Large intestine (tissue), 3 donors: Measurements from ENCODE around the gene PTGES. TPM values are rescaled to one million over a fixed set of nuclear protein-coding genes. Genes with fewer than 3 reads are reported as not detected.
"Not testable (repeated sequence)": the region's sequence is repeated elsewhere in the genome, so short reads cannot be mapped to it uniquely, and the experiment has no call there.

Experiments used
- DNase-seq, 2 donors: peaks; one replicate each; pipeline versions ENCODE4 v3.0.0 to v3.0.0-alpha.2; 2013
- H3K27ac ChIP-seq: one replicate; pipeline ENCODE4 v1.5.1; 2013; ENCODE audit warnings: low read length
- H3K27me3 ChIP-seq: 2 replicates; pipeline ENCODE4 v1.6.1; 2013; ENCODE audit warnings: low read length; ENCODE audit not compliant: control insufficient read depth, insufficient read depth
- H3K36me3 ChIP-seq: 2 replicates; pipeline ENCODE4 v1.6.1; 2013; ENCODE audit warnings: low read length; ENCODE audit not compliant: control insufficient read depth, insufficient read depth
- H3K4me1 ChIP-seq: one replicate; pipeline ENCODE4 v1.6.1; 2013; ENCODE audit warnings: low read length; ENCODE audit not compliant: control insufficient read depth, insufficient read depth
- H3K4me3 ChIP-seq: one replicate; pipeline ENCODE4 v1.5.1; 2013; ENCODE audit warnings: low read length
- H3K9me3 ChIP-seq: one replicate; pipeline ENCODE4 v1.6.1; 2013; ENCODE audit warnings: mild to moderate bottlenecking, low read depth, low read length, moderate library complexity; ENCODE audit not compliant: control insufficient read depth
- WGBS: methylation state at CpG from one replicate; pipeline ENCODE4 v1.1.5; 2013; ENCODE audit warnings: low lambda C conversion rate; ENCODE audit not compliant: insufficient coverage; 5-methylcytosine and 5-hydroxymethylcytosine counted together
- polyA plus RNA-seq: library from polyadenylated mRNA; unstranded; fragments of 120-200 nt; gene quantifications from one replicate; pipeline ENCODE4 v1.2.1, GENCODE V29; 2013

PTGES gene
- polyA plus RNA-seq, 1 donor: 4.9 TPM

DNA sequence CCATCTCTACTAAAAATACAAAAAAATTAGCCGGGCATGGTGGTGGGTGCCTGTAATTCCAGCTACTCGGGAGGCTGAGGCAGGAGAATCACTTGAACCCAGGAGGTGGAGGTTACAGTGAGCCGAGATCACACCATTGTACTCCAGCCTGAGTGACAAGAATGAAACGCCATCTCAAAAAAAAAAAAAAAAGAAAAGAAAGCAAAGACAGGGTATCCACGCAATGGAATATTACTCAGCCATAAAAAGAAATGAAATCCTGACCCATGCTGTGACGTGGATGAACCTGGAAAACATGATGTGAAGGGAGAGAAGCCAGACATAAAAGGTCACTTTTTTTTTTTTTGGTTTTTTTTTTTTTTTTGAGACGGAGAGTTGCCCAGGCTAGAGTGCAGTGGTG, 7.9 kb upstream of the PTGES start:
- Histone ChIP-seq H3K27ac (peak overlapping the region; percentile 86), H3K4me1 (peaks cover 20% of the 10 kb centered on the region)
- H3K4me3 ChIP-seq, H3K36me3 ChIP-seq, H3K9me3 ChIP-seq, DNase-seq, H3K27me3 ChIP-seq: not testable (repeated sequence)
- 100% methylated on average over 2 of the region's 7 CpGs for WGBS

DNA sequence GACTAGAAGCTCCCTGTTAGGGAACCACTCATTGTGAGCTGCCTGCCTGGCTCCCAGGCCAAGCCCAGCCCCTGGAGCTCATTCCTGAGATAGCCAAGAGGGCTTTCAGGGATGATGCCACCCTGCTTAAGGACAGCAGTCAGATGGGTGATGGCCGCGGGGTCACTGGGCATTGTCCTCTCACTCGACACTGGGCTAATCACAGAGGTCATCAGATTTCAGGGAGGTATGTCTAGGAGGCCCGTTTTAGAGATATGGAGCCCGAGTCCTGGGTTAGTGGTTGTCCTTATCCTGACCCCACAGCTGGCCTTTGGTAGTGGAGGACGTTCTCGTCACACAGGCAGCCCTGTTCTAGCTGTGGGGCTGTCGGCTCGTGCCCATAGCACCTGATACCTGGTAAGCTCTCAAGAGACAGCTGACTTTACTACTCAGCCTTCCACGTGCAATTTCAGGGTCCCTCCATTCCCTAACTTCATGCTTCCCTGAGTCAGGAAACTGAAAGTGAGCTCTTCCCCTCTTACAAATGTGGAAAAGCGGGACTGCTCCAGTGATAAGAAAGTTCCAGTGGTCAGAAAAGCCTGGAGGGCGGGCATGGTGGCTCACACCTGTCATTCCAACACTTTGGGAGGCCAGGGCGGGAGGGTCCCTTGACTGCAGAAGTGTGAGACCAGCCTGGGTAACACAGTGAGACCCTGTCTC, 7.1 kb upstream of the PTGES start:
- Histone ChIP-seq H3K9me3 (no peaks in the 10 kb centered on the region), H3K4me3 (no peak overlapping the region), H3K27me3 (no peaks in the 10 kb centered on the region), H3K4me1 (peaks cover 18% of the 10 kb centered on the region), H3K36me3 (no peaks in the 10 kb centered on the region), H3K27ac (no peak overlapping the region)
- WGBS: no CpG with 5 or more reads among the region's 13 CpGs
- no peak for DNase-seq

DNA sequence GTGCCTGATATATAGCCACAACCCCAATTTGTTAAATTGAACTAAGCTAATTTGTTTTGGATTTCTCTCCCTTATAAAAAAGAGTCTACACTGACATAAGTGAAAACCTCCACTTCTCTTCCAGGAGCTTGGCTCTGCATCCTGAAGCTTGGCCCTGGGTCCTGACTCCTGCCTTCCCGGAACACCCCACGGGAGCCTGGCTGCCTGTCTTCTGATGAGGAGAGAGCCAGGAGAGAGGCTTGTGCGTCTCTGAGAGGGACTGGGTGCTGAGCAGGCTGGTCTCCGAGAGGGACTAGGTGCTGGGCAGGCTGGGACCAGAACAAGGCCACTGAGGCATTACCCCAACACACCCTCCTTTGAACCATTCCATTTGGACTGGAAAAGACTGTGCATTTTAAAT, 6.5 kb upstream of the PTGES start:
- H3K4me3 ChIP-seq: no peak overlapping the region
- no peaks in the 10 kb centered on the region for H3K27me3 ChIP-seq
- no peaks in the 10 kb centered on the region for H3K9me3 ChIP-seq
- no peak for DNase-seq
- peaks cover 18% of the 10 kb centered on the region for H3K4me1 ChIP-seq
- no peak overlapping the region for H3K27ac ChIP-seq
- WGBS: no CpG with 5 or more reads among the region's 4 CpGs
- no peaks in the 10 kb centered on the region for H3K36me3 ChIP-seq

DNA sequence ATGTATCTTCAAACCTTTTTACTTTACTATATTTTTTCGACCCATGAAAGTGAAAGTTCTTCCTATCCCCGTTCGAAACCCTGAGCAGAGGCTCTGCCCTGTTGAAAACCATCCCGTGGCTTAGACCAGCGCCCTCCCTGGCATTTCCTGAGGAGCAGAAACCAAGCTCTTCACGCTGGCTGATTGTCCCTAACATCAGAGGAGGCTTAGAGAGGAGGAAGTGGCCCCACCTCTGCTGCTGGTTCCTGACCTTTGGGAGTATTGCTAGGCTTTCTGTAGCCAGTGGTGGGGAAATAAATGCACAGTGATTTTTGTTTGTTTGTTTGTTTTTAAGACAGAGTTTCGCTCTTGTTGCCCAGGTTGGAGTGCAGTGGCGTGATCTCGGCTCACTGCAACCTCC, 4.2 kb upstream of the PTGES start:
- no peak overlapping the region for H3K27ac ChIP-seq
- no peaks in the 10 kb centered on the region for H3K9me3 ChIP-seq
- H3K27me3 ChIP-seq: peaks cover 4% of the 10 kb centered on the region
- no peak for DNase-seq
- no CpG with 5 or more reads among the region's 9 CpGs for WGBS
- no peaks in the 10 kb centered on the region for H3K36me3 ChIP-seq
- no peak overlapping the region for H3K4me3 ChIP-seq
- peaks cover 23% of the 10 kb centered on the region for H3K4me1 ChIP-seq

DNA sequence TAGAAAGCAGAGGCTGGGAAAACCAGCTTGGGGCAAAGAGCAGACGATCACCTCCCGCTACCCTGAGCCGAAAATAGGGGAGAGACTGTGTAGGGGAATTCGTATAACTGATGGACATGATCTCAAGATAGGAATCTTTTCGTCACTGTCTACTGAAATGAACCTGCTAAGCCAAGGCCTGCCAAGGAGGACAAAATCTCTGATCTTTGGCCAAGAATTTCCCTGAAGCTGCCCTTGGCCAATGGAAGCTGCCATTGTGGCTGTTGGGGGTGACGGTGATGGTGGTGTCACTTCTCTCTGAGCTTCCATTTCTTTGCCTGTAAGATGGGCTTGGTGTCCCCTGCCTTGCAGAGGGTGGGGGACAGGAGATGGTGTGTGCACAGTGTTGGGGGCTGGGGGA, 3.3 kb upstream of the PTGES start:
- Histone ChIP-seq H3K4me3 (no peak overlapping the region), H3K36me3 (no peaks in the 10 kb centered on the region), H3K9me3 (no peaks in the 10 kb centered on the region), H3K4me1 (peaks cover 14% of the 10 kb centered on the region), H3K27ac (no peak overlapping the region), H3K27me3 (peaks cover 10% of the 10 kb centered on the region)
- no peak for DNase-seq
- WGBS: no CpG with 5 or more reads among the region's 6 CpGs

DNA sequence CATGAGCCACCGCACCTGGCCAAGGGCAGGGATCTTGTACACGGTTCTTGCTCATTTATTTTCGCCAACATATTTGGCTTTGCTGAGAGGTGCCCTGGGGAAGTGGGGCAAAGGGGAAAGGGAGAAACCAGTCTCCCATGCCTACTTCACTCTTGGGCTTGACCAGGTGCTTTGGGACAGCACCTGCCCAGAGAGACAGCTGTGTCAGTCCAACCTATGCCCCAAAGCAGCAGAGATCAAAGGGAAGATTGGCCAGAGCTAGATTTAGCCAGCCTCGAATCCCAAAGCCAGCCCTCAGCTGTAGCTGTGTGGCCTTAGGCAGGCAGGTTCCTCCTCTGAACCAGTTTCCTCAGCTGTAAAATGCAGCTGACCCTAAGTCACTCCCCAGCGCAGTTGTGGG, 2.3 kb upstream of the PTGES start:
- DNase-seq: no peak
- no CpG with 5 or more reads among the region's 5 CpGs for WGBS
- H3K27me3 ChIP-seq: peaks cover 10% of the 10 kb centered on the region
- H3K36me3 ChIP-seq: no peaks in the 10 kb centered on the region
- peaks cover 12% of the 10 kb centered on the region for H3K4me1 ChIP-seq
- no peak overlapping the region for H3K27ac ChIP-seq
- H3K9me3 ChIP-seq: no peaks in the 10 kb centered on the region
- H3K4me3 ChIP-seq: no peak overlapping the region

DNA sequence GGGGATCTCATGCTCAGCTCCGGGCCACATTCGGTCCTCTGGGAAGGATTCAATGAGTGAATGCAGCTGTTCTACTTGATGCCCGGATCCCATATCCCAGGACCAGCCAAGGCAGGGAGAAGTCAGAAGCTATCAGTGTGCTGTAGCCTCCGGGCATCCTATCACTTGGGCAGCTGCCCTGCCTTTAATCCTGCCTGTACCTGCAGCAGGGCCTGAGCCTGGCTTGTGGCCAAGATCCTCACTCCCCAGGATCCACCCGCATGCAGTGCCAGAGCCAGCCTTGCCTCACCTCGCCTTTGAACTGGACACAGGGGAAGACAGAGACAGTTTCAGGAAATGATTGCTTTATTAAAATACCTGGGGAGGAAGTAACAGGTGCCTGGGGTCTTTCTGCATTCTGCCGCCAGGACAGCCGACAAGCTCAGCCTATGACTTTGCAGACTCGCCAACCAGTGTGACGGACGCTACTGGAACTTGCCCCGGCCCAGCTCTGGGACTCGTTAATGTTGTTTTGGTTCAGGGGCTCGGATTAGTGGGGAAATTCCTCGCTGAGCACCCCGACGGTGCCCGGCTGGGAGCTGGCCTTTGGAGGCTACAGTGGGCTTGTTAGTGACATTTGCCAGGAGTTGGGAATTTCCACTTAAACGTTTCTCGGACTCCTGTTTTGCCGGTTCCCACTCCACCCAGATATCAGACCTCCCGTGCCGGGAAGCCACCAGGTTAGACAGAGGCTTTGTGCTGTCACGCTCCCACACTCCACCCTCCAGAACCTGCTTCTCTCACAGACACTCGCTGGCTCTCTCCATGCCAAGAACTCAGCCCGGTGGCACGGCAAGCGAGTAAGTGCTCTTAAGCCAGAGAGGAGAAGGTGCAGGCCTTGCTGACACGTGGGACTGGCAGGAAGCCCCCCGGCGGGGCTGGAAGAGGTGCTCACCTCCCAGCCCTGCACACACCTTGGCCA, 721 bp downstream of the PTGES start:
- peak overlapping the region; percentile 30 for H3K4me3 ChIP-seq

DNA sequence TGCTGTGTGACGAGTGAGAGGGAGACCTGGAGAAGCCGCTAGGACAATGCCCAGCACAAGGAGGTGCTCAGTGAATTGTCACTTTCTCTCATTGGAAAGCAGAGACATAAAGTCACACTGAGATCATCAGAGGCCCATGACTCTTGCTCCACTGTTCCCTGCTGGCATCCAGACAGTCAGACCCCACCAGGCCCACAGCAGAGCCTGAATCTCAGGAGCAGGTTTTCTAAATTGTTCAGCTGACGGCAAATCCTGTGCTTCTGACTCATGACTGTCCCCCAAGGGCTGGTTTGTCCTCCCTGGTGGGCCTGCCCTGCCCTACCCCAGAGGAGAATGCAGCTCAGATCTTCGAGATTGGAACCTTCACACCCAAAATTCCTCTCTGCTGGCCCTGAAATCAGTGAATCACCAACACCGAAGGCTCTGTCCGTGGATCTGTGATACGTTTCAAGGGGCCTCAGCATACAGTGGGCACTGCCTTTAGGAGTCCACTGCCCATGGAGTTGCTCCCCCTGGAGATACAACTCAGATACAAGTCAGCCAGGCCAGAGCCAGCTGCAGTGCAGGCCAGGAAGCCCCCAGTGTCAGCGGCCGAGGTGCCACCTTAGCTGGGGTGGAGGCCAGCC, 2.7 kb downstream of the PTGES start:
- H3K9me3 ChIP-seq: no peaks in the 10 kb centered on the region
- peaks cover 12% of the 10 kb centered on the region for H3K4me1 ChIP-seq
- no peaks in the 10 kb centered on the region for H3K36me3 ChIP-seq
- no peak for DNase-seq
- no CpG with 5 or more reads among the region's 9 CpGs for WGBS
- peaks cover 10% of the 10 kb centered on the region for H3K27me3 ChIP-seq
- H3K27ac ChIP-seq: no peak overlapping the region
- H3K4me3 ChIP-seq: no peak overlapping the region

More for the DNA sequence above, 721 bp downstream of the PTGES start:
- WGBS: no CpG with 5 or more reads among the region's 31 CpGs
- no peak for DNase-seq
- Histone ChIP-seq H3K36me3 (no peaks in the 10 kb centered on the region), H3K9me3 (no peaks in the 10 kb centered on the region), H3K4me1 (peaks cover 12% of the 10 kb centered on the region), H3K27me3 (peaks cover 10% of the 10 kb centered on the region), H3K27ac (no peak overlapping the region)

DNA sequence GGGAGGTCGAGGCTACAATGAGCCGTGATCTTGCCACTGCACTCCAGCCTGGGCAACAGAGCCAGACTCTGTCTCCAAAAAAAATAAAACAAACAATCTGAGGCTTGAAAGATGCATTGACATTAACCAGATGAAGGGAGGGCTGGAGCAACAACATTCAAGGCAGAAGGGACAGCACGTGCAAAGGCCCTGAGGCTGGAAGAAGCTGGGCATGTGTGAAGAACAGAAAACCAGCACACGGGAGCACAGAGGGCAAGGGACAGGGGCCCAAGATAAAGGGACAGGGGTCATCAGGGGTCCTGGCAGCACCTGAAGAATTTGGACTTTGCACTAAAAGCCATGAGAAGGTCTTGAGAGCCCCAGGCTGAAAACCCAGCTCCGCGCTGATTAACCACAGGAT, 3.3 kb downstream of the PTGES start:
- Histone ChIP-seq H3K27me3 (peaks cover 10% of the 10 kb centered on the region), H3K4me1 (peaks cover 12% of the 10 kb centered on the region), H3K27ac (no peak overlapping the region), H3K36me3 (no peaks in the 10 kb centered on the region), H3K9me3 (no peaks in the 10 kb centered on the region), H3K4me3 (no peak overlapping the region)
- WGBS: 80% methylated on average over 1 of the region's 6 CpGs
- DNase-seq: no peak

DNA sequence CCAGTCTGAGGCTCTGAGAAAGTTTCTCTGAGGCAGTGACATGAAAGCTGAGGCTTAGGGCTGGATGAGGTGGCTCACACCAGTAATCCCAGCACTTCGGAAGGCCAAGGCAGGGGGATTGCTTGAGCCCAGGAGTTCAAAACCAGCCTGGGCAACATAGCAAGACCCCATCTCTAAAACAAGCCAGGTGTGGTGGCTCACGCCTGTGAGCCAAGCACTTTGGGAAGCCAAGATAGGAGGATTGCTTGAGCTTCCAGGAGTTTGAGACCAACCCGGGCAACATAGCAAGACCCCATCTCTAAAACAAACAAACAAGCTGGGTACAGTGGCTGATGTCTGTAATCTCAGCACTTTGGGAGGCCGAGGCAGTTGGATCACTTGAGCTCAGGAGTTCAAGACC, 3.8 kb downstream of the PTGES start:
- not testable (repeated sequence) for H3K27me3 ChIP-seq, H3K4me3 ChIP-seq, H3K27ac ChIP-seq, H3K36me3 ChIP-seq, DNase-seq, H3K9me3 ChIP-seq
- H3K4me1 ChIP-seq: peaks cover 12% of the 10 kb centered on the region
- WGBS: no CpG with 5 or more reads among the region's 4 CpGs
